ENCODE data around the gene PPM1L.

PPM1L gene

DNA sequence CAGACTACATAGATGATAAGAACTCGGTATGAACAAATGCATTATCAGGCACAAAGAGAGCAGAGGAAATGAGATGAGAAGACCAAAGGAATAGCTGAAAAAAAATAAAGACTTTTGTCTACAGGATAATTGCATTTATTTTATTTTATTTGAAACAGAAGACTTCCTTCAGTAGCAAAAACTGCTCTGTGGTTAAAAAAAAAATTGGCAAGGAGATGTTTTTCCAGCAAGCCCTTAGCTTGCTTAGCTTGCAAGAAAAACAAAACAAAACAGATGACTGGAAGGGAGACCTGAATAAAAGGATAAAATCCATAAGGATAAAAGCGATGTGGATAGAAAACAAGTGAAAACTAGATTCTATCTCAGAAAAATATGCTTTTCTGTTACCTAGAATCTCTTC is 9.1 kb upstream of the PPM1L start:
- Histone ChIP-seq H3K4me3 (ENCODE audit: low read length) (no peak overlapping the region), H3F3A (ENCODE audit: control insufficient read depth, insufficient read depth) (no peaks in the 10 kb centered on the region), H3K36me3 (ENCODE audit: control insufficient read depth, low read length) (no peaks in the 10 kb centered on the region), H3K4me1 (ENCODE audit: control insufficient read depth, low read length) (peaks cover 7% of the 10 kb centered on the region), H4K20me1 (ENCODE audit: control insufficient read depth, insufficient read depth, low read depth, low read length) (no peaks in the 10 kb centered on the region), H3K27me3 (ENCODE audit: control insufficient read depth, low read length) (peaks cover 3% of the 10 kb centered on the region; the same call in 1 of the 2 replicates), H3K4me2 (ENCODE audit: low read length) (no peak overlapping the region), H3K79me2 (ENCODE audit: control insufficient read depth, low read length) (no peaks in the 10 kb centered on the region), H3K27ac (ENCODE audit: low read depth, low read length) (no peak overlapping the region), H3K9me2 (replicated peaks; ENCODE audit: control insufficient read depth, low read length) (no peaks in the 10 kb centered on the region), H3K9me3 (ENCODE audit: control insufficient read depth, insufficient read depth, low read length) (no peaks in the 10 kb centered on the region)
- TF ChIP-seq, protein P1, sequence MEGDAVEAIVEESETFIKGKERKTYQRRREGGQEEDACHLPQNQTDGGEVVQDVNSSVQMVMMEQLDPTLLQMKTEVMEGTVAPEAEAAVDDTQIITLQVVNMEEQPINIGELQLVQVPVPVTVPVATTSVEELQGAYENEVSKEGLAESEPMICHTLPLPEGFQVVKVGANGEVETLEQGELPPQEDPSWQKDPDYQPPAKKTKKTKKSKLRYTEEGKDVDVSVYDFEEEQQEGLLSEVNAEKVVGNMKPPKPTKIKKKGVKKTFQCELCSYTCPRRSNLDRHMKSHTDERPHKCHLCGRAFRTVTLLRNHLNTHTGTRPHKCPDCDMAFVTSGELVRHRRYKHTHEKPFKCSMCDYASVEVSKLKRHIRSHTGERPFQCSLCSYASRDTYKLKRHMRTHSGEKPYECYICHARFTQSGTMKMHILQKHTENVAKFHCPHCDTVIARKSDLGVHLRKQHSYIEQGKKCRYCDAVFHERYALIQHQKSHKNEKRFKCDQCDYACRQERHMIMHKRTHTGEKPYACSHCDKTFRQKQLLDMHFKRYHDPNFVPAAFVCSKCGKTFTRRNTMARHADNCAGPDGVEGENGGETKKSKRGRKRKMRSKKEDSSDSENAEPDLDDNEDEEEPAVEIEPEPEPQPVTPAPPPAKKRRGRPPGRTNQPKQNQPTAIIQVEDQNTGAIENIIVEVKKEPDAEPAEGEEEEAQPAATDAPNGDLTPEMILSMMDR (IDR thresholded peaks at IDR 0.05; ENCODE audit: low read depth, low read length, poor library complexity, severe bottlenecking): no peak
- no peak for TF ChIP-seq EZH2phosphoT487 (IDR thresholded peaks at IDR 0.05; ENCODE audit: borderline replicate concordance, low read length)

DNA sequence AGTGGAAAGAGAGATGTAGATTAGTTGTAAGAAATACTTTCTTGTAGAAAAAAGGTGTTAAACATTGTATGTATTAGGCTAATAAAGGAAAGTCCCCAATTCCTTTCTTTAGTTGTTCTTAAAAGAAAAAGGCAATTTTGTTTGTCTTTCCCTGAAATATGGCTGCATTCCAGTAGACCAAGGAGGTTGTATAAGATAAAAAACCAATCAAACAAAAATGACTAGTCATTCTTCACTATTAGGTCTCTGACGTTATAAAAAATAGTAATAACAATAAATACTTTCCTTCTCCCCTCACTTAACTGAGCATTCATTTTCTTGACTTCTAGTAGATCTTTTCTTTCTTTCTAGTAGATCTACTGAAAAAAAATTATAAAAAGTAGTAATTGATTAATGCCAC is 8.6 kb upstream of the PPM1L start:
- H3K4me2 ChIP-seq (ENCODE audit: low read length): no peak overlapping the region

DNA sequence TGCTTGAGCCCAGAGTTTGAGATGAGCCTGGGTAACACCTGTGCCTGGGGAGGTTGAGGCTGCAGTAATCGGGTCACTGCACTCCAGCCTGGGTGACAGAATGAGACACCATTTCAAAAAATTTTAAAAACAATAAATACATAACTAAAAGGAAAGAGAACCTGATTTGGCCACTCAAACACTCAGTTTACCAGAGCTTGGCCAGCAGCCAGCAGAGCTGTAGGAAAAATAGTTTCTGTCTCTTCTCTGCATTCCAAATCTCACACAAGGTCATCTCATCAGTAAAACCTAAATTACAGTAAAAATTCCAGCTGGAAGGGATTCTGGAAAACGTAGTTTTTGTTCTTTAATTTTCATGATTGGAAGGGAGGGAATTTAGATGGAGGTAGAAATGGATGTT is 7.8 kb upstream of the PPM1L start:
- Histone ChIP-seq H3K27me3 (ENCODE audit: control insufficient read depth, low read length) (peaks cover 3% of the 10 kb centered on the region; the same call in 1 of the 2 replicates), H3K4me2 (ENCODE audit: low read length) (no peak overlapping the region), H3K9me3 (ENCODE audit: control insufficient read depth, insufficient read depth, low read length) (no peaks in the 10 kb centered on the region), H3K36me3 (ENCODE audit: control insufficient read depth, low read length) (no peaks in the 10 kb centered on the region), H3K9me2 (replicated peaks; ENCODE audit: control insufficient read depth, low read length) (no peaks in the 10 kb centered on the region), H3F3A (ENCODE audit: control insufficient read depth, insufficient read depth) (no peaks in the 10 kb centered on the region), H3K4me3 (ENCODE audit: low read length) (no peak overlapping the region), H4K20me1 (ENCODE audit: control insufficient read depth, insufficient read depth, low read depth, low read length) (peaks cover 4% of the 10 kb centered on the region; the same call in 1 of the 2 replicates), H3K4me1 (ENCODE audit: control insufficient read depth, low read length) (peaks cover 16% of the 10 kb centered on the region), H3K27ac (ENCODE audit: low read depth, low read length) (no peak overlapping the region), H3K79me2 (ENCODE audit: control insufficient read depth, low read length) (peaks cover 2% of the 10 kb centered on the region; the same call in 1 of the 2 replicates)
- TF ChIP-seq, protein P1 (IDR thresholded peaks at IDR 0.05; ENCODE audit: low read depth, low read length, poor library complexity, severe bottlenecking): no peak
- TF ChIP-seq EZH2phosphoT487 (IDR thresholded peaks at IDR 0.05; ENCODE audit: borderline replicate concordance, low read length): no peak

More for the DNA sequence above, 8.6 kb upstream of the PPM1L start:
- Histone ChIP-seq H3K4me1 (ENCODE audit: control insufficient read depth, low read length) (peaks cover 10% of the 10 kb centered on the region), H3K27ac (ENCODE audit: low read depth, low read length) (no peak overlapping the region), H4K20me1 (ENCODE audit: control insufficient read depth, insufficient read depth, low read depth, low read length) (no peaks in the 10 kb centered on the region), H3F3A (ENCODE audit: control insufficient read depth, insufficient read depth) (no peaks in the 10 kb centered on the region), H3K4me3 (ENCODE audit: low read length) (no peak overlapping the region), H3K79me2 (ENCODE audit: control insufficient read depth, low read length) (no peaks in the 10 kb centered on the region), H3K36me3 (ENCODE audit: control insufficient read depth, low read length) (no peaks in the 10 kb centered on the region), H3K27me3 (ENCODE audit: control insufficient read depth, low read length) (peaks cover 3% of the 10 kb centered on the region; the same call in 1 of the 2 replicates), H3K9me3 (ENCODE audit: control insufficient read depth, insufficient read depth, low read length) (no peaks in the 10 kb centered on the region), H3K9me2 (replicated peaks; ENCODE audit: control insufficient read depth, low read length) (no peaks in the 10 kb centered on the region)
- TF ChIP-seq, protein P1 (IDR thresholded peaks at IDR 0.05; ENCODE audit: low read depth, low read length, poor library complexity, severe bottlenecking): no peak
- TF ChIP-seq EZH2phosphoT487 (IDR thresholded peaks at IDR 0.05; ENCODE audit: borderline replicate concordance, low read length): no peak
